GM12878 (cell line): Measurements from ENCODE around the gene SLC35G1. TPM values are rescaled to one million over a fixed set of nuclear protein-coding genes. Genes with fewer than 3 reads are reported as not detected.

Experiments used
- ATAC-seq: fragments of 200-7000 bp; cut with Tn5 transposase; 3 replicates; pipeline ENCODE4 v1.9.1; 2020; ENCODE audit warnings: mild to moderate bottlenecking, moderate library complexity
- BruUV-seq: library from RNA; stranded (reverse); fragments of 400-500 nt; replicated peaks from 2 replicates; lab custom pipeline; 2021; lab: Mats Ljungman, UMichigan
- CTCF ChIA-PET: fragments of 300-600 bp; sonication (Branson Sonifier 250); formaldehyde crosslinking; extraction: SDS; loops from one replicate; lab custom pipeline; 2021; ENCODE audit warnings: inconsistent platforms; lab: Yijun Ruan, JAX
- POLR2A ChIA-PET: fragments of 350-600 bp; formaldehyde crosslinking; extraction: SDS; loops from one replicate; lab custom pipeline; 2021; ENCODE audit warnings: inconsistent platforms; lab: Charles Lee
- RAD21 ChIA-PET: fragments of 300-600 bp; sonication (Branson Sonifier 250); formaldehyde crosslinking; loops from one replicate; lab custom pipeline; 2023; ENCODE audit warnings: antibody characterized with exemption; ENCODE audit not compliant: unreplicated experiment; lab: Charles Lee
- SMC1A ChIA-PET: fragments of 300-600 bp; sonication (Branson Sonifier 250); formaldehyde crosslinking; loops from one replicate; lab custom pipeline; 2023; ENCODE audit not compliant: unreplicated experiment, uncharacterized antibody; lab: Charles Lee
- DNase-seq: peaks from one replicate; pipeline ENCODE4 v3.0.0-alpha.2; 2011; ENCODE audit warnings: low read depth, low spot score
- FAIRE-seq: peaks from 3 replicates; lab custom pipeline; 2011; peaks lifted over from hg19 to GRCh38; lab: Jason Lieb, UNC
- H2AFZ ChIP-seq: 2 replicates; pipeline ENCODE4 v1.6.0; 2011; ENCODE audit warnings: low read depth, low read length, control low read depth; ENCODE audit not compliant: control insufficient read depth
- H3K27ac ChIP-seq: 2 replicates; pipeline ENCODE4 v1.5.1; 2011; ENCODE audit warnings: control low read depth; ENCODE audit not compliant: control insufficient read depth, insufficient read depth
- H3K27me3 ChIP-seq, 2 experiments: replicated peaks in 1 of 2; 2 replicates each; pipeline versions ENCODE4 v1.6.0 to v1.6.1; 2011; ENCODE audit warnings: low read length in 1 of 2; ENCODE audit not compliant: control insufficient read depth in 2 of 2, insufficient read depth in 2 of 2
- H3K36me3 ChIP-seq, 2 experiments: 2 replicates each; pipeline ENCODE4 v1.5.1; 2011; ENCODE audit warnings: low read length in 1 of 2; ENCODE audit not compliant: control insufficient read depth in 2 of 2, insufficient read depth in 2 of 2
- H3K4me1 ChIP-seq: 2 replicates; pipeline ENCODE4 v1.6.1; 2011; ENCODE audit warnings: mild to moderate bottlenecking, low read length, moderate library complexity, mixed read lengths; ENCODE audit not compliant: control insufficient read depth, insufficient read depth
- H3K4me2 ChIP-seq: 2 replicates; pipeline ENCODE4 v1.6.0; 2011; ENCODE audit warnings: control low read depth; ENCODE audit not compliant: control insufficient read depth, insufficient read depth
- H3K4me3 ChIP-seq: fragments of 200-600 bp; sonication (generic); 2 replicates; pipeline ENCODE4 v1.5.1; 2016
- H3K79me2 ChIP-seq: 2 replicates; pipeline ENCODE4 v1.6.0; 2011; ENCODE audit warnings: low read length; ENCODE audit not compliant: control insufficient read depth, insufficient read depth
- H3K9ac ChIP-seq: 2 replicates; pipeline ENCODE4 v1.8.0; 2011; ENCODE audit warnings: low read length, control low read depth, mixed read lengths; ENCODE audit not compliant: control insufficient read depth, insufficient read depth
- H3K9me3 ChIP-seq: replicated peaks from 3 replicates; pipeline ENCODE4 v1.5.1; 2011; ENCODE audit warnings: mild to moderate bottlenecking, low read length; ENCODE audit not compliant: control insufficient read depth, insufficient read depth
- H4K20me1 ChIP-seq: 2 replicates; pipeline ENCODE4 v1.6.0; 2011; ENCODE audit not compliant: control insufficient read depth, insufficient read depth
- ATF7 ChIP-seq: fragments of 450-650 bp; IDR thresholded peaks from 2 replicates; pipeline ENCODE4 v1.6.1; 2016; ENCODE audit warnings: low read depth, mild to moderate bottlenecking
- CEBPB ChIP-seq, 2 experiments: fragments of 150-350 bp in 1 of 2; IDR thresholded peaks; 2 replicates each; pipeline ENCODE4 v1.6.1; 2012 to 2014; ENCODE audit warnings: low read depth in 2 of 2, low read length in 2 of 2, borderline replicate concordance in 1 of 2, inconsistent platforms in 1 of 2
- CHD1 ChIP-seq: IDR thresholded peaks from 2 replicates; pipeline ENCODE4 v1.6.1; 2012; ENCODE audit warnings: low read depth, low read length, improper control_type of control experiment
- CREM ChIP-seq: IDR thresholded peaks from 2 replicates; pipeline ENCODE4 v1.6.1; 2014; ENCODE audit warnings: antibody characterized with exemption, low read depth
- GATAD2B ChIP-seq: fragments of 450-650 bp; conservative IDR thresholded peaks from 2 replicates; pipeline ENCODE4 v1.6.1; 2017; ENCODE audit warnings: low read depth, mild to moderate bottlenecking, moderate library complexity
- HDGF ChIP-seq: fragments of 450-650 bp; IDR thresholded peaks from 2 replicates; pipeline ENCODE4 v1.6.1; 2016; ENCODE audit warnings: antibody characterized with exemption
- NRF1 ChIP-seq: conservative IDR thresholded peaks from 2 replicates; pipeline ENCODE4 v1.6.1; 2011; ENCODE audit warnings: mild to moderate bottlenecking, low read depth, low read length, improper control_type of control experiment
- POLR2AphosphoS5 ChIP-seq: IDR thresholded peaks from 2 replicates; pipeline ENCODE4 v1.6.1; 2011; ENCODE audit warnings: mild to moderate bottlenecking, low read length, inconsistent platforms
- RELB ChIP-seq: fragments of 450-650 bp; IDR thresholded peaks from 2 replicates; pipeline ENCODE4 v1.6.1; 2017; ENCODE audit warnings: low read depth, mild to moderate bottlenecking, moderate library complexity
- REST ChIP-seq: IDR thresholded peaks from 2 replicates; pipeline ENCODE4 v1.6.1; 2012; ENCODE audit warnings: mild to moderate bottlenecking, low read depth, low read length
- SMARCA5 ChIP-seq: fragments of 450-650 bp; IDR thresholded peaks from 2 replicates; pipeline ENCODE4 v1.6.1; 2017; ENCODE audit warnings: mild to moderate bottlenecking
- SPI1 ChIP-seq: IDR thresholded peaks from 2 replicates; pipeline ENCODE4 v1.6.1; 2011; ENCODE audit warnings: low read depth, mild to moderate bottlenecking, low read length, moderate library complexity, borderline replicate concordance; ENCODE audit not compliant: insufficient read depth
- USF1 ChIP-seq: IDR thresholded peaks from 2 replicates; pipeline ENCODE4 v1.6.1; 2011; ENCODE audit warnings: borderline replicate concordance, low read depth, mild to moderate bottlenecking, moderate library complexity, mixed read lengths, low read length; ENCODE audit not compliant: insufficient read depth; ENCODE audit errors: extremely low read length
- ZNF622 ChIP-seq: fragments of 450-650 bp; IDR thresholded peaks from 2 replicates; pipeline ENCODE4 v1.6.1; 2017; ENCODE audit warnings: mild to moderate bottlenecking, inconsistent platforms
- WGBS: methylation state at CpG from one replicate; pipeline ENCODE4 v1.1.6; 2016; ENCODE audit warnings: low lambda C conversion rate; ENCODE audit not compliant: insufficient replicate concordance, insufficient coverage; ENCODE audit errors: missing lambda C conversion rate; 5-methylcytosine and 5-hydroxymethylcytosine counted together
- in situ Hi-C: fragments of 300-500 bp; cut with MboI; formaldehyde crosslinking; loops from 9 replicates; pipeline ENCODE4 v1.14.3; 2018; ENCODE audit warnings: mixed read lengths
- intact Hi-C: fragments of 100-400 bp; cut with micrococcal nuclease; formaldehyde crosslinking; loops from one replicate; pipeline ENCODE4 v1.14.2; 2022; ENCODE audit not compliant: unreplicated experiment
- polyA plus RNA-seq, 11 experiments: library from polyadenylated mRNA; depleted of rRNA in 4 of 11; unstranded in 6 of 11; stranded (reverse) in 5 of 11; fragments of >200 nt; fragmentation: Nextera tagmentation in 4 of 11; fragmentation: Illumina TruSeq in 1 of 11; extraction: Ambion mirVana in 4 of 11; extraction: Trizol in 1 of 11; gene quantifications; 1 replicate in 1 of 11; 2 replicates in 10 of 11; pipeline versions ENCODE4 v1.2.1 to v1.2.3, GENCODE V29; 2011 to 2016; ENCODE audit warnings: inconsistent platforms in 2 of 11, missing spikeins in 2 of 11, low read depth in 1 of 11
- total RNA-seq, 4 experiments: library from RNA; depleted of rRNA in 3 of 4; stranded (reverse); fragments of >200 nt in 3 of 4; fragmentation: Illumina TruSeq in 1 of 4; extraction: Trizol in 1 of 4; gene quantifications; 2 replicates each; pipeline versions ENCODE4 v1.2.1 to v1.2.3, GENCODE V29; 2013 to 2021
- TF ChIP-seq, protein P1 (sequence below): fragments of 450-650 bp; conservative IDR thresholded peaks from 2 replicates; pipeline ENCODE4 v1.6.1; 2017; ENCODE audit warnings: mild to moderate bottlenecking, moderate library complexity
- TF ChIP-seq, protein P2 (sequence below): IDR thresholded peaks from 2 replicates; pipeline ENCODE4 v1.6.1; 2011; ENCODE audit warnings: mild to moderate bottlenecking, low read depth, low read length, moderate library complexity; ENCODE audit not compliant: insufficient replicate concordance

SLC35G1 gene
- total and polyA plus RNA-seq, 10 of the 15 experiments (the other 5 are each of a cell fraction or from before 2014, with no cell fraction given), result 1.7 to 8.8 (median 6.7) TPM

DNA sequence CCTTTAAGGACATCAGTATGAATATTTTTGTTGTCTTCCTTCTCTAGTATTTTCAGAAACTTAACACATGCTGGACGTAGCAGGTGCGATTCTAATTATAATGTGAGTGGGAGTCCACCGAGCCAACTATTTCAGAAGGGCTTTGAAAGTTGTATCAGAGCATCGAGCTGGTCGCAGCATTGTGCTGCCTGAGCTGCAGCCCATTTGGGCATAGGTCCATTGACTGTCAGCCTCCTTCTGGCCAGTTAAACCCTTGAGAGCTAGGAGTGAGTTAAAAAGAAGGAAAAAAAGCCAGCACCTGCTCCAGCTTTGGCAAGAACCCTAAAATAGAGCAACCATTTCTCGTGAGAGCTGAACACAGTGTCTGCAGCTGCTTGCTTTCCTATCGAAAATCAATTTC lies 47.8 kb downstream of the SLC35G1 start:
- POLR2A ChIA-PET, result no interaction called here

More for the DNA sequence above, 47.8 kb downstream of the SLC35G1 start:
- ChIA-PET RAD21 (no interaction called here), SMC1A (no interaction called here), CTCF (interaction anchor here (0.6 kb wide), 1 partner anchor 625 kb away, joined by 3 read pairs; no protein-coding TSS in a partner anchor)
- Histone ChIP-seq H3K79me2 (no peaks in the 10 kb centered on the region), H3K36me3 (no peaks in the 10 kb centered on the region), H4K20me1 (no peaks in the 10 kb centered on the region), H3K9ac (no peak overlapping the region), H3K27me3 (no peaks in the 10 kb centered on the region), H3K4me1 (no peaks in the 10 kb centered on the region), H3K4me2 (no peak overlapping the region), H3K4me3 (no peak overlapping the region), H3K9me3 (no peaks in the 10 kb centered on the region), H2AFZ (no peak overlapping the region), H3K27ac (no peak overlapping the region)
- FAIRE-seq (no peak), DNase-seq (no peak), ATAC-seq (no peak)
- no TSS peak for BruUV-seq
- intact Hi-C loops, result no loop called here
- WGBS, result 32% methylated on average over 7 of the region's 7 CpGs
- TF ChIP-seq CEBPB (IDR thresholded peaks at IDR 0.05; ENCODE audit: borderline replicate concordance in 1 of 2, low read depth in 2 of 2, low read length in 2 of 2) (no peak), USF1 (no peak), NRF1 (no peak), HDGF (no peak), SPI1 (no peak), CREM (no peak), POLR2AphosphoS5 (no peak), SMARCA5 (no peak), RELB (no peak), CHD1 (no peak), ZNF622 (no peak), GATAD2B (no peak), ATF7 (no peak), REST (no peak)
- TF ChIP-seq, protein P1, sequence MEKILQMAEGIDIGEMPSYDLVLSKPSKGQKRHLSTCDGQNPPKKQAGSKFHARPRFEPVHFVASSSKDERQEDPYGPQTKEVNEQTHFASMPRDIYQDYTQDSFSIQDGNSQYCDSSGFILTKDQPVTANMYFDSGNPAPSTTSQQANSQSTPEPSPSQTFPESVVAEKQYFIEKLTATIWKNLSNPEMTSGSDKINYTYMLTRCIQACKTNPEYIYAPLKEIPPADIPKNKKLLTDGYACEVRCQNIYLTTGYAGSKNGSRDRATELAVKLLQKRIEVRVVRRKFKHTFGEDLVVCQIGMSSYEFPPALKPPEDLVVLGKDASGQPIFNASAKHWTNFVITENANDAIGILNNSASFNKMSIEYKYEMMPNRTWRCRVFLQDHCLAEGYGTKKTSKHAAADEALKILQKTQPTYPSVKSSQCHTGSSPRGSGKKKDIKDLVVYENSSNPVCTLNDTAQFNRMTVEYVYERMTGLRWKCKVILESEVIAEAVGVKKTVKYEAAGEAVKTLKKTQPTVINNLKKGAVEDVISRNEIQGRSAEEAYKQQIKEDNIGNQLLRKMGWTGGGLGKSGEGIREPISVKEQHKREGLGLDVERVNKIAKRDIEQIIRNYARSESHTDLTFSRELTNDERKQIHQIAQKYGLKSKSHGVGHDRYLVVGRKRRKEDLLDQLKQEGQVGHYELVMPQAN, result no peak
- TF ChIP-seq, protein P2, sequence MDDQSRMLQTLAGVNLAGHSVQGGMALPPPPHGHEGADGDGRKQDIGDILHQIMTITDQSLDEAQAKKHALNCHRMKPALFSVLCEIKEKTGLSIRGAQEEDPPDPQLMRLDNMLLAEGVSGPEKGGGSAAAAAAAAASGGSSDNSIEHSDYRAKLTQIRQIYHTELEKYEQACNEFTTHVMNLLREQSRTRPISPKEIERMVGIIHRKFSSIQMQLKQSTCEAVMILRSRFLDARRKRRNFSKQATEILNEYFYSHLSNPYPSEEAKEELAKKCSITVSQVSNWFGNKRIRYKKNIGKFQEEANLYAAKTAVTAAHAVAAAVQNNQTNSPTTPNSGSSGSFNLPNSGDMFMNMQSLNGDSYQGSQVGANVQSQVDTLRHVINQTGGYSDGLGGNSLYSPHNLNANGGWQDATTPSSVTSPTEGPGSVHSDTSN, result no peak
- in situ Hi-C loops, result no loop called here
